Brain microvascular endothelial cell (primary cell): ENCODE results near the gene ARID3B.
"Not testable (repeated sequence)": the region's sequence is repeated elsewhere in the genome, so short reads cannot be mapped to it uniquely, and the experiment has no call there.

Source experiments
- DNase-seq: peaks from one replicate; pipeline ENCODE4 v3.0.0-alpha.2; 2020
- H3K27ac ChIP-seq: fragments of 250-450 bp; sonication (Bioruptor Pico); 2 replicates; pipeline ENCODE4 v1.5.1; 2020; ENCODE audit warnings: mild to moderate bottlenecking, moderate library complexity
- H3K27me3 ChIP-seq: fragments of 250-450 bp; sonication (Bioruptor Pico); replicated peaks from 2 replicates; pipeline ENCODE4 v1.5.1; 2020; ENCODE audit warnings: mild to moderate bottlenecking
- H3K36me3 ChIP-seq: fragments of 250-450 bp; sonication (Bioruptor Pico); replicated peaks from 2 replicates; pipeline ENCODE4 v1.5.1; 2020; ENCODE audit warnings: mild to moderate bottlenecking
- H3K4me3 ChIP-seq: 2 replicates; pipeline ENCODE4 v1.5.1; 2011; ENCODE audit warnings: low read depth, mild to moderate bottlenecking, control low read depth, low read length, moderate library complexity
- in situ Hi-C: cut with HindIII; loops from 2 replicates; pipeline ENCODE4 v1.10.0; 2017; ENCODE audit warnings: low sequenced_read_pairs, low pct_ligation_motif_present
- TF ChIP-seq, protein P1 (sequence below): IDR thresholded peaks from 2 replicates; pipeline ENCODE4 v1.5.1; 2011; ENCODE audit warnings: low read depth, mild to moderate bottlenecking, moderate library complexity, low read length, control low read depth, inconsistent platforms; ENCODE audit errors: missing control alignments

The ARID3B gene

DNA sequence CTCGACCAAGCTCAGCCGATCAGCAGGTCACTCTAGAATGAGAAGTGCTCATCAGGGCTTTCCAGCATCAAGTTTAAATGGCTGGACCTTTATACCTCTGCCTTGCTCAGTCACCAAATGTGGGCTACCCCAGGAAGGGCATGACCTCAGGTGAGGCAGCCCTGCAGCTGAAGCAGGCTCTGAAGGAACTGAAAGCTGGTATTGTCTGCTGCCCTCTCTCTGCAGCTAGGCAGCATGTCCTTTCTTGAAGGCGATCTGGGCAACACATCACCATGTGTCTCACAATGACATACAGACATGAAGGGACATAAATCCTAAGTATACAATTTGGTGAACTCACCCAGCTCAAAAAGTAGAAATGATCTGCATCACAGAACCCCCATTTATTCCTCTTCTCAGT is 38.7 kb upstream of the ARID3B start:
- DNase-seq, result no peak
- TF ChIP-seq, protein P1, sequence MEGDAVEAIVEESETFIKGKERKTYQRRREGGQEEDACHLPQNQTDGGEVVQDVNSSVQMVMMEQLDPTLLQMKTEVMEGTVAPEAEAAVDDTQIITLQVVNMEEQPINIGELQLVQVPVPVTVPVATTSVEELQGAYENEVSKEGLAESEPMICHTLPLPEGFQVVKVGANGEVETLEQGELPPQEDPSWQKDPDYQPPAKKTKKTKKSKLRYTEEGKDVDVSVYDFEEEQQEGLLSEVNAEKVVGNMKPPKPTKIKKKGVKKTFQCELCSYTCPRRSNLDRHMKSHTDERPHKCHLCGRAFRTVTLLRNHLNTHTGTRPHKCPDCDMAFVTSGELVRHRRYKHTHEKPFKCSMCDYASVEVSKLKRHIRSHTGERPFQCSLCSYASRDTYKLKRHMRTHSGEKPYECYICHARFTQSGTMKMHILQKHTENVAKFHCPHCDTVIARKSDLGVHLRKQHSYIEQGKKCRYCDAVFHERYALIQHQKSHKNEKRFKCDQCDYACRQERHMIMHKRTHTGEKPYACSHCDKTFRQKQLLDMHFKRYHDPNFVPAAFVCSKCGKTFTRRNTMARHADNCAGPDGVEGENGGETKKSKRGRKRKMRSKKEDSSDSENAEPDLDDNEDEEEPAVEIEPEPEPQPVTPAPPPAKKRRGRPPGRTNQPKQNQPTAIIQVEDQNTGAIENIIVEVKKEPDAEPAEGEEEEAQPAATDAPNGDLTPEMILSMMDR, result peak; percentile 15
- Histone ChIP-seq H3K4me3 (no peak overlapping the region), H3K36me3 (no peaks in the 10 kb centered on the region), H3K27ac (no peak overlapping the region), H3K27me3 (no peaks in the 10 kb centered on the region)
- in situ Hi-C loops, result no loop called here

DNA sequence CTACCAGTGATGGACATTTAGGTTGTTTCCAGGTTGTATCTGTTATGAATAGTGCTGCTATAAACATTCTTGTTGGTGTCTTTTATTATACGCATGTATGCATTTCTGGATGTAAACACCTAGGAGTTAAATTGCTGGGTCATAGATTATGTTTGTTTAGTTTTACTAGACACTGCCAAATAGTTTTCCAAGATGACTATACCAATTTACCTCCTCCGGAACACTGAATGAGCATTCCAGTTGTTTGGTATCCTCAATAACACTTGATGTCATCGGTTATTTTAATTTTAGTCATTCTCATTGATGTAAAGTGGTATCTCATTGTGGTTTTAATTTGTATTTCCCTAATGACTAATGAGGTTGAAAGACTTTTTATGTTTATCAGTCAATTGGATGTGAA is 36.6 kb upstream of the ARID3B start:
- no peak overlapping the region for H3K4me3 ChIP-seq
- in situ Hi-C loops, result no loop called here
- TF ChIP-seq, protein P1, result no peak
- no peaks in the 10 kb centered on the region for H3K27me3 ChIP-seq
- no peak for DNase-seq
- H3K27ac ChIP-seq, result no peak overlapping the region
- no peaks in the 10 kb centered on the region for H3K36me3 ChIP-seq

DNA sequence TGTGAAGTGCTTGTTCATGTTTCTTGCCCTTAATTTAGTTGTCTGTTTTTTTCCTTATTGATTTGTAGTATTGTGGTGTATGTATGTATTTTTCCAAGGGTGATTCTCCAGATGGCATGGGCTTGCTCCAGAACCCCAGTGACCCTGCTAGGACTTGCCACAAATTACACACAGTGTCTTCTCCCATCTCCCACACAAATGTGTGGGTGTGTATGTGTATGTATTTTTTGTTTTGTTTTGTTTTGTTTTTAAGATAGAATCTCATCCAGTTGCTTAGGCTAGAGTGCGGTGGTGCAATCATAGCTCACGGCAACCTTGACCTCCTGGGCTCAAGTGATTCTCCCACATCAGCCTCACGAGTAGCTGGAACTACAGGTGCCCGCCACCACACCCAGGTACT is 36.2 kb upstream of the ARID3B start:
- Histone ChIP-seq H3K36me3 (no peaks in the 10 kb centered on the region), H3K27me3 (no peaks in the 10 kb centered on the region), H3K27ac (no peak overlapping the region), H3K4me3 (no peak overlapping the region)
- in situ Hi-C loops, result no loop called here
- no peak for DNase-seq
- TF ChIP-seq, protein P1, result no peak

DNA sequence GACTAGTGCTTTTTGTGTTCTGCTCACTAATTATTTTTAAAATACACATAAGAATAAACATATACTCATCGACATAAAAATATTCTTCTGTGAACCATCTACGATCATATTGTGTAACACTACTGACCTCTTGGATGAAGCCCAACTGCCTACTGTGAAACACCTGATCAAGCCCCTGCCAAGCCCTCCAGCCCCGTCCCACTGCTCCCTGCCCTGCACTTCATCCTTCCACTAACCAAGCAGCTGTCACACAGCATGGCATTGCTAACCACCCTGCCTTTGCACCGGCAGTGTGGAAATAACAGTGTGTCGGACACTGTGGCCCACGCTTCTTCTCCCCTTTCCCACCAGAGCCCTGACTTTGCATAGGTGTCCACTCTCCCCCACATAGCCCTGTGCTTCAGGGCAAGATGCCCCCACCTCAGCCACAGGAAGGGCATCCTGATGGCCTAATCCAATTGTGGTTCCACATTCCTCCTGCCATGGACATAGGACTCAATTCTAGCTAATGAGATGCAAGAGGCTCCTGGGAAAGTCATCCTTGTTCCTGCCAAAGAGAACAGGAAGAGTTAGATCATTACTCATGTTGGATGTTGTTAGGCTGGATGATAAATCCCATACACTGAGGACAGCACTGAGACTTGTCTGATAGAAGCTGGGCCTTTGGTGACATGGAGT is 35.0 kb upstream of the ARID3B start:
- in situ Hi-C loops, result no loop called here
- DNase-seq, result no peak

DNA sequence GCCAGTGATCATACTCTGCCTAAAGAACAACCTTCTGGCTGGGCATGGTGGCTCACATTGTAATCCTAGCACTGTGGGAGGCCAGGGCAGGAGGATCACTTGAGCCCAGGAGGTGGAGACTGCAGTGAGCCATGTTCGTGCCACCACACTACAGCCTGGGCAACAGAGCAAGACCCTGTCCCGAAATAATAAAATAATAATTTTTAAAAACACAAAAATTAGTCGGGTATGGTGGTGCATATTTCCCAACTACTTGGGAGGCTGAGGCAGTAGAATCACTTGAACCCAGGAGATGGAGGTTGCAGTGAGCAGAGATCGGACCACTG is 34.5 kb upstream of the ARID3B start:
- TF ChIP-seq, protein P1, result no peak
- no peaks in the 10 kb centered on the region for H3K27me3 ChIP-seq
- no peak overlapping the region for H3K27ac ChIP-seq
- in situ Hi-C loops, result no loop called here
- no peak for DNase-seq
- no peaks in the 10 kb centered on the region for H3K36me3 ChIP-seq
- no peak overlapping the region for H3K4me3 ChIP-seq

More for the DNA sequence above, 35.0 kb upstream of the ARID3B start:
- no peaks in the 10 kb centered on the region for H3K36me3 ChIP-seq
- no peak overlapping the region for H3K4me3 ChIP-seq
- no peaks in the 10 kb centered on the region for H3K27me3 ChIP-seq
- no peak overlapping the region for H3K27ac ChIP-seq
- TF ChIP-seq, protein P1, result no peak

DNA sequence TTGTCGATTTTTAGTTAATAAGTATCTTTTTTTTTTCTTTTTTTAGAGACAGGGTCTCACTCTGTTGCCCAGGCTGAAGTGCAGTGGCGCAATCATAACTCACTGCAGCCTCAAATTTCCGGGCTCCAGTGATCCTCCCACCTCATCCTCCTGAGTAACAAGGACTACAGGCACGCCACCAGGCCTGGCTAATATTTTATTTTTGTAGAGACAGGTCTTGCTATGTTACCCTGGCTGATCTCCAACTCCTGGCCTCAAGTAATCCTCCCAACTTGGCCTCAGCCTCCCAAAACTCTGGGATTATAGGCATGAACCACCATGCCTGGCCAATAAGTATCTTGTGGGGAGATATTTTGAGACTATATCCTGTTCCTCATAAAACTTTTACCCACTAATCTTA is 29.4 kb upstream of the ARID3B start:
- no peak for DNase-seq
- no peak overlapping the region for H3K27ac ChIP-seq
- H3K36me3 ChIP-seq, result no peaks in the 10 kb centered on the region
- TF ChIP-seq, protein P1, result no peak
- in situ Hi-C loops, result no loop called here
- H3K27me3 ChIP-seq, result no peaks in the 10 kb centered on the region
- H3K4me3 ChIP-seq, result no peak overlapping the region

DNA sequence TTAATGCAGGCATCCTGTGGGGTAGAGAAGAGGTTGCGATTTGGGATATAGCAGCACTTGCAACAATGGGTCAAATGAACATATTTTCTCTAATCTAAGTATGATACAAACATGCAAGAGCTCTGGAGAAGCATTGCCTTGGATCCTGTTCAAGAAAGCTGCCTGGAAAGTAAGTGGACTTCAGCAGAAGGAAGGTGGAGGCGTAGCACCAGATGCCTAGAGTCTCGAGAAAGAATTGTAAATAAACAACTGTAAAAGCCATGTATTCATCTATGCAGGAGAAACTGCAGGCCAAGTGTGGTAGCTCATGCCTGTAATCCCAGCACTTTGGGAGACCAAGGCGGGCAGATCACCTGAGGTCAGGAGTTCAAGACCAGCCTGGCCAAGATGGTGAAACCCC is 27.0 kb upstream of the ARID3B start:
- H3K36me3 ChIP-seq, H3K27me3 ChIP-seq, DNase-seq, H3K4me3 ChIP-seq, in situ Hi-C loops, H3K27ac ChIP-seq: not testable (repeated sequence)
